Adrenal gland (tissue), 12 donors: ENCODE results near the gene NR5A2. TPM values are rescaled to one million over a fixed set of nuclear protein-coding genes. Genes with fewer than 3 reads are reported as not detected.

Experiments
- DNase-seq, 7 donors: peaks; one replicate each; pipeline ENCODE4 v3.0.0-alpha.2; 2019 to 2020
- H3K27ac ChIP-seq, 5 donors: fragments of 200-600 bp; sonication (generic) in 4 of 5; 1 replicate in 3 of 5; 2 replicates in 2 of 5; pipeline versions ENCODE4 v1.5.1 to v1.8.0; 2016 to 2020; ENCODE audit warnings: mild to moderate bottlenecking in 1 of 5
- H3K27me3 ChIP-seq: fragments of 200-600 bp; 2 replicates; pipeline ENCODE4 v1.8.0; 2021
- H3K36me3 ChIP-seq, 2 donors: fragments of 200-600 bp; replicated peaks in 1 of 2; 1 replicate in 1 of 2; 2 replicates in 1 of 2; pipeline versions ENCODE4 v1.5.1 to v1.8.0; 2018 to 2022
- H3K4me1 ChIP-seq, 2 donors: fragments of 200-600 bp; replicated peaks in 1 of 2; 1 replicate in 1 of 2; 2 replicates in 1 of 2; pipeline versions ENCODE4 v1.5.1 to v1.8.0; 2018 to 2021
- H3K4me3 ChIP-seq, 4 donors: fragments of 200-600 bp; sonication (generic) in 3 of 4; one replicate each; pipeline ENCODE4 v1.5.1; 2016 to 2018
- H3K9me3 ChIP-seq, 3 donors: fragments of 200-600 bp; sonication (generic) in 1 of 3; replicated peaks in 1 of 3; 1 replicate in 2 of 3; 2 replicates in 1 of 3; pipeline versions ENCODE4 v1.5.1 to v1.8.0; 2016 to 2021
- CTCF ChIP-seq, 6 experiments: fragments of 450-650 bp in 4 of 6; fragments of 200-600 bp in 2 of 6; sonication (generic) in 1 of 6; IDR thresholded peaks; 1 replicate in 5 of 6; 2 replicates in 1 of 6; pipeline versions ENCODE4 v1.5.1 to v1.8.0; 2016 to 2021; ENCODE audit warnings: antibody characterized with exemption in 6 of 6, mild to moderate bottlenecking in 2 of 6, moderate library complexity in 1 of 6
- POLR2A ChIP-seq, 2 donors: fragments of 450-650 bp; IDR thresholded peaks; one replicate each; pipeline ENCODE4 v1.6.1; 2017; ENCODE audit warnings: antibody characterized with exemption in 2 of 2, mild to moderate bottlenecking in 2 of 2, moderate library complexity in 1 of 2
- WGBS, 4 donors: extraction: QIAGEN DNeasy Blood & Tissue Kit in 2 of 4; methylation state at CpG; one replicate each; pipeline versions ENCODE4 v1.1.5 to v1.1.7; 2013 to 2017; 5-methylcytosine and 5-hydroxymethylcytosine counted together
- intact Hi-C, 2 donors: fragments of 100-400 bp; cut with DNase I; formaldehyde crosslinking; loops; one replicate each; pipeline versions ENCODE4 v1.14.1 to v1.15.0; 2022 to 2023
- polyA plus RNA-seq, 3 donors: library from polyadenylated mRNA; stranded (reverse); fragments of 200-250 nt in 2 of 3; fragments of 350-450 nt in 1 of 3; fragmentation: Illumina TruSeq in 1 of 3; extraction: RNeasy Lipid Tissue Mini Kit (QIAGEN cat#74804) in 1 of 3; gene quantifications; one replicate each; pipeline ENCODE4 v1.2.3, GENCODE V29; 2013 to 2014
- total RNA-seq, 9 donors: library from RNA; depleted of rRNA in 4 of 9; stranded (reverse); fragments of >200 nt in 4 of 9; fragments of 120-200 nt in 1 of 9; fragmentation: NEBNext Ultra II Directional in 1 of 9; extraction: Animal tissue kit (Norgen Biotek cat#: 25700) in 1 of 9; gene quantifications; one replicate each; pipeline versions ENCODE4 v1.1.0 to v1.2.4, GENCODE V29; 2013 to 2023
- donor health status: healthy with polysubstance abuse.
- donor health status: Bipolar disorder and iron deficiency.
- donor health status: DM: yes; HTN: yes; CAD: no.
- donor health status: DM: no; HTN: no; CAD: no.
- donor health status: DM: no; HTN: no; CAD: no.
- donor health status: DM: yes; HTN: yes; CAD: no.

NR5A2 gene
- total and polyA plus RNA-seq, 12 donors, result 0.40 to 17.3 (median 0.94) TPM

- no peaks in the 10 kb centered on the region for H3K27me3 ChIP-seq
- no peak for DNase-seq
- H3K27ac ChIP-seq, result no peak overlapping the region
- H3K9me3 ChIP-seq, result no peaks in the 10 kb centered on the region
- H3K36me3 ChIP-seq, result no peaks in the 10 kb centered on the region
- no peak overlapping the region for H3K4me3 ChIP-seq
- no peaks in the 10 kb centered on the region for H3K4me1 ChIP-seq
- WGBS, 4 donors, result 85 to 91% (median 89%) methylated on average over 4 of the region's 4 CpGs
- intact Hi-C loops, result no loop called here
- TF ChIP-seq POLR2A (IDR thresholded peaks at IDR 0.05) (no peak), CTCF (IDR thresholded peaks at IDR 0.05) (no peak)
Observed at GRCh38 chr1:200161801-200162200, 134.3 kb downstream of the NR5A2 start.

- intact Hi-C loops, result no loop called here
Observed at GRCh38 chr1:200162258-200162657, 134.7 kb downstream of the NR5A2 start.

GRCh38 chr1:200162877-200163276 is 135.4 kb downstream of the NR5A2 start:
- no peaks in the 10 kb centered on the region for H3K36me3 ChIP-seq
- intact Hi-C loops, result no loop called here
- DNase-seq, result no peak
- H3K9me3 ChIP-seq, result no peaks in the 10 kb centered on the region
- no peaks in the 10 kb centered on the region for H3K4me1 ChIP-seq
- H3K27me3 ChIP-seq, result no peaks in the 10 kb centered on the region
- H3K4me3 ChIP-seq, result no peak overlapping the region
- no peak overlapping the region for H3K27ac ChIP-seq
- TF ChIP-seq CTCF (IDR thresholded peaks at IDR 0.05) (no peak), POLR2A (IDR thresholded peaks at IDR 0.05) (no peak)

More at GRCh38 chr1:200162258-200162657, 134.7 kb downstream of the NR5A2 start:
- H3K4me3 ChIP-seq, result no peak overlapping the region
- H3K27ac ChIP-seq, result no peak overlapping the region
- no peak for TF ChIP-seq CTCF (IDR thresholded peaks at IDR 0.05)
- TF ChIP-seq POLR2A (IDR thresholded peaks at IDR 0.05), result no peak
- H3K4me1 ChIP-seq, result no peaks in the 10 kb centered on the region
- WGBS, 4 donors, result 80 to 89% (median 85%) methylated on average over 6 of the region's 6 CpGs
- DNase-seq, result no peak
- no peaks in the 10 kb centered on the region for H3K27me3 ChIP-seq
- no peaks in the 10 kb centered on the region for H3K9me3 ChIP-seq
- H3K36me3 ChIP-seq, result no peaks in the 10 kb centered on the region

- Histone ChIP-seq H3K4me1 (no peaks in the 10 kb centered on the region), H3K36me3 (no peaks in the 10 kb centered on the region), H3K27ac (no peak overlapping the region), H3K9me3 (no peaks in the 10 kb centered on the region), H3K4me3 (no peak overlapping the region), H3K27me3 (no peaks in the 10 kb centered on the region)
- TF ChIP-seq POLR2A (IDR thresholded peaks at IDR 0.05), result no peak
- no peak for TF ChIP-seq CTCF (IDR thresholded peaks at IDR 0.05)
- DNase-seq, result no peak
- intact Hi-C loops, result no loop called here
- 78 to 94% (median 87%) methylated on average over 3 of the region's 3 CpGs for WGBS, 4 donors
Observed at GRCh38 chr1:200163911-200164310, 136.4 kb downstream of the NR5A2 start.
